Measurements from ENCODE around the gene SECTM1.

Gene SECTM1

GRCh38 chr17:82317394-82318168 is 16.0 kb downstream of the SECTM1 start, which contains the start of gene CD7:
Gene CD7 (minus strand): TSS chr17:82317608. CDS start chr17:82317495, 113 bp downstream.
- H3K9me3 ChIP-seq (replicated peaks in 1 of 11): peaks cover 0 to 21% (median 15%) of the 10 kb centered on the region in 11 experiments; a peak in 14 of 22 replicates
- no peak within 1 kb of the TSS; a peak in 1 of 22 replicates for H3K27ac ChIP-seq
- peaks cover 0 to 48% (median 0%) of the 10 kb centered on the region in 11 experiments; a peak in 8 of 22 replicates for H4K20me1 ChIP-seq
- H3K9ac ChIP-seq: no peak within 1 kb of the TSS; a peak in 1 of 22 replicates
- peaks cover 31 to 60% (median 55%) of the 10 kb centered on the region in 11 experiments for H3K27me3 ChIP-seq
- no peak within 1 kb of the TSS for H3K4me3 ChIP-seq
- peak within 1 kb of the TSS in 9 of 11 experiments; percentile 10 to 82 (median 75); a peak in 16 of 22 replicates for H3K4me2 ChIP-seq
- no peaks in the 10 kb centered on the region for H3K36me3 ChIP-seq
- no peak for TF ChIP-seq Cebpa-rat (IDR thresholded peaks at IDR 0.05)
- peaks cover 21 to 50% (median 36%) of the 10 kb centered on the region in 10 experiments; a peak in 19 of 20 replicates for H3K4me1 ChIP-seq

GRCh38 chr17:82316651-82317393 is 16.7 kb downstream of the SECTM1 start:
- H3K27ac ChIP-seq: no peak overlapping the region; a peak in 1 of 22 replicates
- peaks cover 0 to 43% (median 0%) of the 10 kb centered on the region in 11 experiments; a peak in 8 of 22 replicates for H4K20me1 ChIP-seq
- H3K36me3 ChIP-seq: no peaks in the 10 kb centered on the region
- no peak overlapping the region; a peak in 1 of 22 replicates for H3K9ac ChIP-seq
- H3K4me1 ChIP-seq: peaks cover 21 to 44% (median 35%) of the 10 kb centered on the region in 10 experiments; a peak in 19 of 20 replicates
- TF ChIP-seq Cebpa-rat (IDR thresholded peaks at IDR 0.05): no peak
- H3K27me3 ChIP-seq: peaks cover 27 to 54% (median 48%) of the 10 kb centered on the region in 11 experiments
- H3K4me3 ChIP-seq: no peak overlapping the region
- peak overlapping the region in 9 of 11 experiments; percentile 10 to 82 (median 75); a peak in 15 of 22 replicates for H3K4me2 ChIP-seq
- peaks cover 0 to 21% (median 15%) of the 10 kb centered on the region in 11 experiments; a peak in 14 of 22 replicates for H3K9me3 ChIP-seq (replicated peaks in 1 of 11)

- peak overlapping the region in 3 of 11 experiments; percentile 11 to 26 (median 23); a peak in 2 of 22 replicates for H3K9ac ChIP-seq
- no peak overlapping the region for H3K27ac ChIP-seq
- H3K36me3 ChIP-seq: no peaks in the 10 kb centered on the region
- peak overlapping the region in 1 of 10 experiments; percentile 29; a peak in 3 of 20 replicates for H3K4me3 ChIP-seq
- peaks cover 23 to 44% (median 38%) of the 10 kb centered on the region in 11 experiments for H3K27me3 ChIP-seq
- peak overlapping the region; percentile 64 to 82 (median 74) for H3K4me2 ChIP-seq
- H4K20me1 ChIP-seq: peaks cover 0 to 36% (median 0%) of the 10 kb centered on the region in 11 experiments; a peak in 4 of 22 replicates
- TF ChIP-seq Cebpa-rat (IDR thresholded peaks at IDR 0.05): no peak
- peaks cover 21 to 38% (median 34%) of the 10 kb centered on the region in 10 experiments; a peak in 19 of 20 replicates for H3K4me1 ChIP-seq
- H3K9me3 ChIP-seq (replicated peaks in 1 of 11): peaks cover 0 to 21% (median 15%) of the 10 kb centered on the region in 11 experiments; a peak in 14 of 22 replicates
Measured at GRCh38 chr17:82315703-82316358, 17.7 kb downstream of the SECTM1 start.

- peaks cover 23 to 42% (median 37%) of the 10 kb centered on the region in 11 experiments for H3K27me3 ChIP-seq
- H3K4me3 ChIP-seq: no peak overlapping the region; a peak in 1 of 20 replicates
- H3K4me1 ChIP-seq: peaks cover 21 to 38% (median 34%) of the 10 kb centered on the region in 10 experiments; a peak in 19 of 20 replicates
- peaks cover 0 to 21% (median 15%) of the 10 kb centered on the region in 11 experiments; a peak in 14 of 22 replicates for H3K9me3 ChIP-seq (replicated peaks in 1 of 11)
- peak overlapping the region in 3 of 11 experiments; percentile 11 to 23 (median 17); a peak in 2 of 22 replicates for H3K9ac ChIP-seq
- no peak overlapping the region for H3K27ac ChIP-seq
- no peaks in the 10 kb centered on the region for H3K36me3 ChIP-seq
- peaks cover 0 to 39% (median 0%) of the 10 kb centered on the region in 11 experiments; a peak in 4 of 22 replicates for H4K20me1 ChIP-seq
- TF ChIP-seq Cebpa-rat (IDR thresholded peaks at IDR 0.05): no peak
- peak overlapping the region; percentile 64 to 82 (median 74) for H3K4me2 ChIP-seq
Measured at GRCh38 chr17:82314727-82315605, 18.6 kb downstream of the SECTM1 start.

GRCh38 chr17:82314012-82314726 is 19.4 kb downstream of the SECTM1 start:
- peak overlapping the region in 1 of 11 experiments; percentile 17; a peak in 1 of 22 replicates for H3K9ac ChIP-seq
- H3K27me3 ChIP-seq: peaks cover 23 to 42% (median 37%) of the 10 kb centered on the region in 11 experiments
- H4K20me1 ChIP-seq: peaks cover 0 to 39% (median 0%) of the 10 kb centered on the region in 11 experiments; a peak in 4 of 22 replicates
- H3K4me3 ChIP-seq: no peak overlapping the region
- peak overlapping the region; percentile 49 to 82 (median 68) for H3K4me2 ChIP-seq
- no peak for TF ChIP-seq Cebpa-rat (IDR thresholded peaks at IDR 0.05)
- no peaks in the 10 kb centered on the region for H3K36me3 ChIP-seq
- no peak overlapping the region for H3K27ac ChIP-seq
- peaks cover 21 to 38% (median 34%) of the 10 kb centered on the region in 10 experiments; a peak in 19 of 20 replicates for H3K4me1 ChIP-seq
- H3K9me3 ChIP-seq (replicated peaks in 1 of 11): peaks cover 0 to 14% (median 11%) of the 10 kb centered on the region in 11 experiments; a peak in 14 of 22 replicates

GRCh38 chr17:82313195-82314011 is 20.2 kb downstream of the SECTM1 start:
- no peak for TF ChIP-seq Cebpa-rat (IDR thresholded peaks at IDR 0.05)

More at GRCh38 chr17:82313195-82314011, 20.2 kb downstream of the SECTM1 start:
- no peak overlapping the region for H3K4me3 ChIP-seq
- peaks cover 21 to 42% (median 34%) of the 10 kb centered on the region in 10 experiments; a peak in 19 of 20 replicates for H3K4me1 ChIP-seq
- no peaks in the 10 kb centered on the region for H3K36me3 ChIP-seq
- H3K27ac ChIP-seq: no peak overlapping the region
- H3K9me3 ChIP-seq (replicated peaks in 1 of 11): peaks cover 0 to 6% (median 4%) of the 10 kb centered on the region in 11 experiments; a peak in 11 of 22 replicates
- H3K4me2 ChIP-seq: peak overlapping the region in 1 of 11 experiments; percentile 64; a peak in 1 of 22 replicates
- no peak overlapping the region for H3K9ac ChIP-seq
- peaks cover 0 to 39% (median 0%) of the 10 kb centered on the region in 11 experiments; a peak in 4 of 22 replicates for H4K20me1 ChIP-seq
- H3K27me3 ChIP-seq: peaks cover 23 to 42% (median 38%) of the 10 kb centered on the region in 11 experiments
